ENCODE data around the gene NEDD4.
A peak's percentile ranks its signal among the peaks of the same experiment; 100 is the strongest.

DNA sequence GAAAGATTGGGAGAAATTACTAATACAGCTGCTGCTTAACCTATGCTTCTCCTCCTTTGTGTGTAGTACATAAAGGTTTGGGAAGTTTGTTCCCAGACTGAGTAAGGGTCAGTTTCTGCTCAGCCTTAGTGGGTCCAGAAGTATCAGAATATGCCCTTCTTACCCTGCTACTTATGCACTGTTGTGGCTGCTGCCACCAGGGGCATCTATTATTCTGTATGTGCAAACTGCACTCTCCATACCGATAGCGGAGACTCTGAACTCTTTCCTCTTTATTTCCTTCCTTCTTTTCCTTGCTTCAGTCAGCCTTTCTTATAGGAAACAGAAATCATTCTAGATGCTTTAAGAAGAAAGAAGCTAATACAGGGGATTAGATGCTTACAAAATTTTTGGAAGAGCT is 4.0 kb downstream of the NEDD4 start:
- TF ChIP-seq CTCF (IDR thresholded peaks at IDR 0.05) (peak in 1 of 4 donors; percentile 8), POLR2A (IDR thresholded peaks at IDR 0.05) (no peak)
